ENCODE data around the gene FKBP4.
"Not testable (repeated sequence)": the region's sequence is repeated elsewhere in the genome, so short reads cannot be mapped to it uniquely, and the experiment has no call there.

The FKBP4 gene
- long read RNA-seq, donor 1, transcript FKBP4-201 (10 exons, 3,732 nt): major isoform, 40 of 99 reads
- long read RNA-seq, donor 1, partial matches to known transcripts: 59 of 99 reads
- long read RNA-seq, donor 1, other reads (novel, unspliced or antisense): 0 of 99 reads
- long read RNA-seq, donor 2, transcript FKBP4-201 (10 exons, 3,732 nt): major isoform, 16 of 43 reads
- long read RNA-seq, donor 2, partial matches to known transcripts: 27 of 43 reads
- long read RNA-seq, donor 2, other reads (novel, unspliced or antisense): 0 of 43 reads
- long read RNA-seq, donor 3, transcript FKBP4-201 (10 exons, 3,732 nt): major isoform, 8 of 8 reads
- long read RNA-seq, donor 3, partial matches to known transcripts: 0 of 8 reads
- long read RNA-seq, donor 3, other reads (novel, unspliced or antisense): 0 of 8 reads
- long read RNA-seq, donor 4, transcript FKBP4-201 (10 exons, 3,732 nt): major isoform, 13 of 83 reads
- long read RNA-seq, donor 4, partial matches to known transcripts: 61 of 83 reads
- long read RNA-seq, donor 4, other reads (novel, unspliced or antisense): 9 of 83 reads
- long read RNA-seq, donor 5, transcript FKBP4-201 (10 exons, 3,732 nt): major isoform, 24 of 24 reads
- long read RNA-seq, donor 5, partial matches to known transcripts: 0 of 24 reads
- long read RNA-seq, donor 5, other reads (novel, unspliced or antisense): 0 of 24 reads
- long read RNA-seq, donor 6, transcript FKBP4-201 (10 exons, 3,732 nt): major isoform, 34 of 50 reads
- long read RNA-seq, donor 6, partial matches to known transcripts: 15 of 50 reads
- long read RNA-seq, donor 6, other reads (novel, unspliced or antisense): 0 of 50 reads
- long read RNA-seq, donor 7, transcript FKBP4-201 (10 exons, 3,732 nt): major isoform, 14 of 31 reads
- long read RNA-seq, donor 7, partial matches to known transcripts: 17 of 31 reads
- long read RNA-seq, donor 7, other reads (novel, unspliced or antisense): 0 of 31 reads
- long read RNA-seq, donor 8, transcript FKBP4-201 (10 exons, 3,732 nt): major isoform, 18 of 18 reads
- long read RNA-seq, donor 8, partial matches to known transcripts: 0 of 18 reads
- long read RNA-seq, donor 8, other reads (novel, unspliced or antisense): 0 of 18 reads

- DNase-seq: peak; percentile 83
Observed at GRCh38 chr12:2794736-2795289, at the start of gene FKBP4. Gene FKBP4 (plus strand): TSS chr12:2794970. CDS start chr12:2795140, 170 bp downstream.

- DNase-seq: no peak
Observed at GRCh38 chr12:2745655-2746054, 49.1 kb upstream of the FKBP4 start.

GRCh38 chr12:2749580-2749979, 45.2 kb upstream of the FKBP4 start:
- no peak for DNase-seq

- no peak for DNase-seq
Observed at GRCh38 chr12:2750185-2750584, 44.6 kb upstream of the FKBP4 start.

- DNase-seq: no peak
Observed at GRCh38 chr12:2751230-2751629, 43.5 kb upstream of the FKBP4 start.

- DNase-seq: no peak
Observed at GRCh38 chr12:2751686-2752085, 43.1 kb upstream of the FKBP4 start.

- DNase-seq: peak; percentile 92
Observed at GRCh38 chr12:2752676-2753371, 41.9 kb upstream of the FKBP4 start.

- no peak for DNase-seq
Observed at GRCh38 chr12:2753536-2753935, 41.2 kb upstream of the FKBP4 start.

GRCh38 chr12:2754208-2754607, 40.6 kb upstream of the FKBP4 start:
- DNase-seq: no peak

- no peak for DNase-seq
Observed at GRCh38 chr12:2756756-2757155, 38.0 kb upstream of the FKBP4 start.

GRCh38 chr12:2759733-2760132, 35.0 kb upstream of the FKBP4 start:
- DNase-seq: no peak

- DNase-seq: no peak
Observed at GRCh38 chr12:2764398-2764797, 30.4 kb upstream of the FKBP4 start.

- no peak for DNase-seq
Observed at GRCh38 chr12:2765052-2765451, 29.7 kb upstream of the FKBP4 start.

GRCh38 chr12:2765608-2766007, 29.2 kb upstream of the FKBP4 start:
- no peak for DNase-seq

- no peak for DNase-seq
Observed at GRCh38 chr12:2768224-2768961, 26.4 kb upstream of the FKBP4 start.

- no peak for DNase-seq
Observed at GRCh38 chr12:2769866-2770533, 24.8 kb upstream of the FKBP4 start.

- DNase-seq: not testable (repeated sequence)
Observed at GRCh38 chr12:2770544-2770943, 24.2 kb upstream of the FKBP4 start.

- DNase-seq: no peak
Observed at GRCh38 chr12:2772370-2772769, 22.4 kb upstream of the FKBP4 start.

- DNase-seq: no peak
Observed at GRCh38 chr12:2773199-2773875, 21.4 kb upstream of the FKBP4 start.

- DNase-seq: no peak
Observed at GRCh38 chr12:2775431-2775830, 19.3 kb upstream of the FKBP4 start.
